Spleen (tissue), 7 donors: Measurements from ENCODE around the gene TNFRSF25.

Experiments used
- CTCF ChIP-seq, 11 experiments: fragments of 200-600 bp in 7 of 11; fragments of 450-650 bp in 4 of 11; sonication (generic) in 4 of 11; IDR thresholded peaks in 8 of 11; conservative IDR thresholded peaks in 3 of 11; 1 replicate in 7 of 11; 2 replicates in 4 of 11; pipeline versions ENCODE4 v1.4.0 to v1.8.0; 2016 to 2021; ENCODE audit warnings: antibody characterized with exemption in 11 of 11, inconsistent platforms in 4 of 11, mild to moderate bottlenecking in 1 of 11
- POLR2A ChIP-seq, 3 donors: fragments of 450-650 bp; IDR thresholded peaks; one replicate each; pipeline ENCODE4 v1.5.1; 2017; ENCODE audit warnings: antibody characterized with exemption in 3 of 3, mild to moderate bottlenecking in 1 of 3
- donor health status: DM: no; HTN: no; CAD: no; lungs with moderate emphysema.
- donor health status: DM: no; HTN: no; CAD: no.
- donor health status: DM: no; HTN: no; CAD: no.

- TF ChIP-seq CTCF (IDR thresholded peaks at IDR 0.05 in 8 of 11, conservative IDR thresholded peaks at IDR 0.05 in 3 of 11) (no peak), POLR2A (IDR thresholded peaks at IDR 0.05) (no peak)
Measured at GRCh38 chr1:6418668-6419396, 47.1 kb downstream of the TNFRSF25 start.
